Colon (tissue), 2 donors: ENCODE data around the gene TXK.

Experiments
- FAIRE-seq: peaks from 2 replicates; lab custom pipeline; 2012; peaks lifted over from hg19 to GRCh38; lab: Jason Lieb, UNC
- donor health status: control.
- donor health status: control.

Gene TXK

DNA sequence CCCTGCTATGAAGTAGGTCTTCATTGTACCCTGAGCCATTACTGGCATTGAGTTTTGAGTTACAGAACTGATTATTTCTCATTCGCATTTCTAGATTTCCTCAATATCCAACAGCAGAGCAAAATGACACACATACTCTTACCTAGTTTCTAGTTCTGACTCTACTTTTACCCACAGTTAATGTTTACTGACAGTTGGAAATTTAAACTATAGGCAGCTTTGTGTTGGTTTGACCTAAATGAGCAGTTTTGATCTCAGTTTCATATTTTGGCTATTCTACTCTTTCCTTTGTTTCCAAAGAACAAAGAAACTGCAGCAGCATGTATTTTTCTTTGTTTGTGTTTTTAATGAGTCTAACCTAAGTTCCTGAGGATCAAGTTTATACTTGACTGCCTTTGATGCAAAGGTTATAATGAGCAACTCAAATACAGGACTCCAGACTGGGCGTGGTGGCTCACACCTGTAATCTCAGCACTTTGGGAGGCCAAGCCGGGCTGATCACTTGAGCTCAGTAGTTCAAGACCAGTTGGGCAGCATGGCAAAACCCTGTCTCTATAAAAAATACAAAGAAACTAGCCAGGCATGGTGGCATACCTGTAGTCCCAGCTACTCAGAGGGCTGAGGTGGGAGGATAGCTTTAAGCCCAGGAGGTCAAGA, 30.4 kb downstream of the TXK start:
- FAIRE-seq: no peak

GRCh38 chr4:48102303-48102702, 31.7 kb downstream of the TXK start:
- FAIRE-seq: no peak

- FAIRE-seq: no peak
Measured at GRCh38 chr4:48100256-48100655, 33.8 kb downstream of the TXK start.

DNA sequence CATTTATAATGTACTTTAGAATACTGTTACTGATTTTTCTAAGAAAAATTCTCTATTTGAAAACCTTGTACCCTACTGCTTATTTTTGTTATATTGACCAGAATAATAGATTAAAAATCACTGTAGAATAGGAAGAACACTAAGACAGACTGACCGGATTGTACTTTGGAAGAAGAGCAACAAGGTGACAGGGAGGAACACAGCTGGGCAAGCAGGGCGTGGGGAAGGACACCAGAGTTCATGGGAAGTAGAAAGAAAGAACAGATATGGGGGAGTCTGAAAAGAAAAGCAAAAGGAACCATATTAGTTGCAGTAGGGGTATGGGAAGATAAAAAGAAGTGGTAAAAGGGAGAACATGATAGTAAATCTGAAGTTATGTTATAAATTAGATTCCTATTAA, 38.6 kb downstream of the TXK start:
- FAIRE-seq: no peak

DNA sequence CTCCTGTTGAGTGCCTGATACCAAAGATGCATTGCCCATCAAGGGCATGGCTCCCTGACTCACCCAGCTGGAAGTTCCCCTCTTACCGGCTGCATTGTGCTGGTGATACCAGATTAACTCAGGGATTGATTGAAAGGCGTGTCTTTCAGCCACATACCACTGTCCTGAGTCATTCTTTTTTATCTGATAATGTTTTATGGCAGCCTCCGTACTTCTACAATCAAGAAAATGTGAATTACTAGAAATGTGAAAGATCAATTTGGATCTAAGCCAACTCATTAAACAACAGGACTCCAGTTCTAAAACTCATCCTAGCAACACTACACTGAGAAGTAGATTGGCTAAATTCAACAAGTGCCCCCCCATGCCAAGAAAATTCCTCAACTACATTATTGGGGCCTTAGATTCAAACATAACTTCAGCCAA, 40.0 kb downstream of the TXK start:
- FAIRE-seq: no peak

GRCh38 chr4:48090621-48091020, 43.4 kb downstream of the TXK start:
- FAIRE-seq: no peak

- no peak for FAIRE-seq
Measured at GRCh38 chr4:48085821-48086589, 48.0 kb downstream of the TXK start.

- no peak for FAIRE-seq
Measured at GRCh38 chr4:48082956-48083355, 51.1 kb downstream of the TXK start.

- no peak for FAIRE-seq
Measured at GRCh38 chr4:48081196-48081595, 52.9 kb downstream of the TXK start.

- FAIRE-seq: no peak
Measured at GRCh38 chr4:48079972-48080391, 54.1 kb downstream of the TXK start.

GRCh38 chr4:48078862-48079655, 55.0 kb downstream of the TXK start:
- no peak for FAIRE-seq

DNA sequence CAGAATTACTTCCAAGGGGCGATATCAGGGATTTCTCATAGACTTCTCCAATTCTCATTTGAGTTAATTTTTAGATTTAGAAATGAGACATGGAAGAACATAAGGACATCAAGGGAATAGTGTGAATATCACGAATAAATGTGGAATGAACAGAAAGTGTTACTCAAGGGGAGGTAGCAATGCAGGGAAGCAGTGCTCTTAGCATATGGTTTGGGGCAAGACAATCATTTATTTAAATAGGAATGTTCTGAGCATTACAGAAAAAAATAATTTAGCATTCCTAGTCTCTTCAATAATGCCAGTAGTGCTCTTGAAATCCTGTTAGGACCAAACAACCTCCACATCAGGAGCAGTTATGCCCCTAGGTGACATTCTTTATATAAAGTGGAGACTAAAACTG, 55.6 kb downstream of the TXK start:
- no peak for FAIRE-seq

DNA sequence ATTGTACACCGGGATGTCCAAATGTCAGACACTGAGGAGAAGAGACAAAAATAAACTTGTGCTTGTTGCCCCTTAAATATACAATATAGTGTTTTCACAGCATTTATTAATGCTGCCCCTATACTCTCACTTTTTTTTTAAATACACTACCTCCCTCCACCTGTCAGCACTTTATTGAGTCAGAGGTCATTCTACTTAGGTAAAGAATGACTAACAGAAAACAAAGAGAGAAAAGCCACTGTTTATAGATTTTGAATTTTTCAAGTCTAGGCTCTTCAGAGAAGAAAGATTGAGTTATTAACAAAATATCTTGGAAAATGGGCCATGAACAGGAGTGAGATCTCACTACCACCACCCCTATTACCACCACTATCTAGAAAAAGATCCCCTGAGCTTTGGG, 59.4 kb downstream of the TXK start:
- no peak for FAIRE-seq

DNA sequence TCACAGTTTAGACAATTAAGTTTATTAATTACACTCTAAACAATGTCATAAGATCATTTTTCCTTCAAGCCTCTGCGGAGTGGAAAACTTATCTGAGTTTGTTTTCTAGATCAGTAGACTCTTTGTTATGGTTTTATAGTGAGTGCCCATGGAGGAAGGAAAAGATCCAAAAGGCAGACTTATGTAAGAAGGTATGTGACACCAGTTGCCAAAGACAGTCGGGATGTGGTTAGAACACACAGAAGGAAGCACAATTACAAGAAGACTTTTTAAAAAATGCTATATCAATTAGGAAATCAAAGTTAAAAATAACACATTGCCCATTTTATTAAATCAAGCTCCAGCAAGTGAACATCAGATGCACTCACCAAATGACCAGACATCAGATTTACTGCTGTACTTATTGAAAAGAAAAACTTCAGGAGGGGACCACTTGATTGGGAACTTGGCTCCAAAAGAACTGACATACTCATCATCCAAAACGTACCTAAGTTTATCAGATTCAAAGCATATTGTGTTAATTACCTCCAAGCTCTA, 60.4 kb downstream of the TXK start:
- FAIRE-seq: no peak

DNA sequence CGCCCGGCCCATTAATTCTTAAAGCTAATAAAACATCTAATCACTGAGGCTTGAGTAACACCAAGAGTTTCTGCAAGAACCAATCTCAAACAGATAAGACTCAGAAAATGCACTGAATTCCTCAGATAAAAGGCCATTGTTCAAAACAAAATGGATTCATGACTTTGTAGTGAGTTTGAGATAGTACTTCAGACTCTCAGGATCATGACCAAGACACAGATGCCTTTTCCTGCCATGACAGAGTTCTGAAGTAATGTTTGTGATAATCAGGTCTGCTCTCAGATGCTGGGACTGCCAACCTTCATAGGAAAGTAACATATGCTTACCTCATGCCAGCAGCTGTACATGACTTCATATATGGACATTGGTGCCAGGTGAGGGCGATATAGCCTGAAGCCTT, 62.9 kb downstream of the TXK start:
- no peak for FAIRE-seq

DNA sequence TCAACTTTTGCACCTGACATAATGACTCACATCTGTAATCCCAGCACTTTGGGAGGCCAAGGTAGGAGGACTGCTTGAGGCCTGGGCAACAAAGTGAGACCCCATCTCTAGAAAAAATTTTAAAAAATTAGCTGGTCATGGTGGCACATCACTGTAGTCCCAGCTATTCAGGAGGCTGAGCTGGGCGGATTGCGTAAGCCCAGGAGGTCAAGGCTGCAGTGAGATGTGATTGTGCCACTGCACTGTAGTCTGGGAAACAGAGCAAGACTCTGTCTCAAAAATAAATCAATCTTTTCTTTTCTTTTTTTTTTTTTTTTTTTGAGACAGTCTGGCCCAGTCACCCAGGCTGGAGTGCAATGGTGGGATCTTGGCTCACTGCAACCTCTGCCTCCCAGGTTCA, 65.0 kb downstream of the TXK start:
- FAIRE-seq: no peak

- FAIRE-seq: no peak
Measured at GRCh38 chr4:48068182-48068581, 65.9 kb downstream of the TXK start.

DNA sequence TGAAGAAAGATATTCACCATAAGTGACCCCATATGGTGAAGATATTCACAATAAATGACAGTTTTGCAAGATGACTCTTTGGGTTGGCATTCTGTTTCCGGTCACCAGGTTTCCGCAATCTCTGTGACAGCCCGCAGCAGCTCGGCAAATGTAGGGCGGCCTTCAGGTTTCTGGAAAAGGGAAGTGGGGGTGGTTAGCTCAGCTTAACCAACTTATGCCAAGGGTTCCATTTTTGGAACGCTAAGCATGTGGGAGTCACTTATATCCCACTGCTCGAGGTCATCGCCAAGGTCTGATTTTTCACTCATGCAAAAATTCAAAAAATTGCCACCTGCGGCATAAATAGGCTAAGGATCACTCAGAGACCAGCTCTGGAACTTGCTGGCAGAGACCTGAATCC, 66.5 kb downstream of the TXK start:
- no peak for FAIRE-seq

DNA sequence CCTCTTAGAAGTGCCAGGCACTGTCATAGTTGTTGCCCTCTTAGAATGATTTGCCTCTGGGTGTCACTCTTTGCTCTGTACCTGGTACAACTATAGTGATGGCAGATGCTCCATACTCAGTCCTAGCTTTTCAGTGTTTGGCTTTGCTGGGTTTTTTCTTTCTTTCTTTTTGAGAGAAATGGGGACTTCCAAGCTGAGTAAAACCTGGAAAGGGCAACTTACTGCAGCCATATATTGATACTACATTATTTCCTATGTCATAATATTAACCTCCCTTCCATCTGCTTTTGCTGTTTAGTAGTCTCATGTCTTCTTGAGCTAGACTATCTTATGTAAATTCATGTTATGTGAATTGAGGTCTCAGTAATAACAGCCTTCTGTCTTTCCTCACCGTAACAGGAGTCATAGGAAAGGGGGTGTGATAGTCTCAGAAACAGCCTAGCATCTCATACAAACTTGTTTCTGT, 68.4 kb downstream of the TXK start:
- no peak for FAIRE-seq

GRCh38 chr4:48064349-48064748, 69.7 kb downstream of the TXK start:
- no peak for FAIRE-seq

DNA sequence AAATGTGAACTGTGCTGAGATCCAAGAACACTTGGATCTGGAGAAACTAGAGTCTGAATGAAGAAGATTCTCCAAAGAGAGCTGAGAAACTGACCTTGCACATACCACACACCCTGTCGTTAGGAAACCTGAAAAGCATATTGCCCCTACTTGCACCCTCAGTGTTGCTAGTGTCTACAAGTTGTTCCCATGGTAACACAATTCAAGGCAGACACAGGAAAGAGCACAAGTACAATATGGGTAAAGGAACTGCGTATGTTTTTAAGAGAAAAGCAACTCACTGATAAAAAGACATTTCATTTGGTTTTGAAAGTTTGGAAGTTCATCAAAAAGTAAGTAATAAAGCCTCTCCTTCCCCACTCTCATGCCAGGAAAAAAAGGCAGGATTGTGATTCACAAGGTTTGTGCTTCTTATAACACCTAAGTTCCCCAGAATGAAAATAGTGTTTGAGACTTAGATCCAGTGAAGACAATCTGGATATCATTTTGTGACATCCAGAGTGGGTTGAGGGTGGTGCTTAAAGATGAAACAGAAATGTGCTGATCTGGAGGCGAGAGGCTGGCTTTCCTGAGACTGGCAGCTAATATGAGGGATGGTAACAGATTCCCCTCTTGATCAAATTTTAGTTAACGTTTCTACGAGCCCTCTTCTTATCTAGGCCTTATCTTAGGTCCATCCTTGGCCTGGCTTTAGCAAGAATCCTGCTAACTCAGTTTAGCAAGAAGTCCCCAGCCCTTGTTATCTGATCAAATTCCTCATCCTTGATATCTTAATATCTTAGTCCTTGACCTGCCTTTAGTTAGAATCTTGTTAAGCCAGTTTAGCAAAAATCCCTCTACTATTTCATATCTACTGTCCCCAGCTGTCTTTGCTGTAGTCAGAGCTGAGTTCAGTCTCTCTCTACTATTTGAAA, 75.2 kb downstream of the TXK start:
- FAIRE-seq: no peak

DNA sequence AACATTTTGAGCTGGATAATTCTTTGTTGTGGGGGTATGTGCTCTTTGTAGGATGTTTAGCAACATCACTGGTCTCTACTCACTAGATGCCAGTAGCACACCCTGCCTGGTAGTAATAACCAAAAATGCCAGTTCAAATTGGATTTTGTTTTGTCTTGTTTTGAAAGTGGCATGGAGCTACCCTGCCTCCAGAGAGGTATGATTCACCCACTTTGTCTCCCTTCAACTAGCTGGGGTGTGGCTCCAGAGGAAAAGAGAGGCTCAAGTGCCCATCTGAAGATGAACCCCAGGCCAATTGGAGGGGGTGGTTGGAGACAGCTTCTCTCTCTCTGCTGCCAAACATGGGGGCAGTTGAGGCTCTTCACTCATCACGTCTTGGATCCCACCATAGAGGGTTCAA, 83.0 kb downstream of the TXK start:
- FAIRE-seq: no peak
